HS-27A (cell line): ENCODE data around the gene SIPA1.

ENCODE experiments used
- DNase-seq: peaks from one replicate; pipeline ENCODE4 v3.0.0-alpha.2; 2012; ENCODE audit warnings: low read depth, missing footprints

The SIPA1 gene

GRCh38 chr11:65637794-65638419, at the start of gene SIPA1:
Gene SIPA1, plus strand, starts transcription at chr11:65638101. Its CDS starts 2,821 bp downstream, at chr11:65640922.
- DNase-seq: peak; percentile 81

GRCh38 chr11:65588199-65589054, 49.5 kb upstream of the SIPA1 start:
- no peak for DNase-seq

- DNase-seq: no peak
Measured at GRCh38 chr11:65589444-65590239, 48.3 kb upstream of the SIPA1 start.

GRCh38 chr11:65590240-65590738, 47.6 kb upstream of the SIPA1 start:
- DNase-seq: no peak

- no peak for DNase-seq
Measured at GRCh38 chr11:65591939-65592857, 45.7 kb upstream of the SIPA1 start.

- DNase-seq: no peak
Measured at GRCh38 chr11:65592858-65593517, 44.9 kb upstream of the SIPA1 start.

- no peak for DNase-seq
Measured at GRCh38 chr11:65593518-65594414, 44.1 kb upstream of the SIPA1 start.

GRCh38 chr11:65595131-65595530, 42.8 kb upstream of the SIPA1 start:
- DNase-seq: no peak

GRCh38 chr11:65595543-65596281, 42.2 kb upstream of the SIPA1 start, which contains the start of gene KCNK7:
Gene KCNK7, minus strand, starts transcription at chr11:65595800. Its CDS starts 28 bp downstream, at chr11:65595772.
- no peak for DNase-seq

- DNase-seq: no peak
Measured at GRCh38 chr11:65596520-65596919, 41.4 kb upstream of the SIPA1 start.

GRCh38 chr11:65598258-65598699, 39.6 kb upstream of the SIPA1 start:
- no peak for DNase-seq

GRCh38 chr11:65599216-65599954, 38.5 kb upstream of the SIPA1 start:
- DNase-seq: no peak

- no peak for DNase-seq
Measured at GRCh38 chr11:65599955-65600246, 38.0 kb upstream of the SIPA1 start.

GRCh38 chr11:65604258-65604657, 33.6 kb upstream of the SIPA1 start:
- no peak for DNase-seq

- DNase-seq: peak; percentile 65
Measured at GRCh38 chr11:65606876-65607613, 30.9 kb upstream of the SIPA1 start.

- no peak for DNase-seq
Measured at GRCh38 chr11:65607614-65608426, 30.1 kb upstream of the SIPA1 start.

- DNase-seq: no peak
Measured at GRCh38 chr11:65609229-65609628, 28.7 kb upstream of the SIPA1 start.
